NOMO-1 treated with dmso at 0.1 percent for 144 hours (cell line): Measurements from ENCODE around the gene PDGFA.

Experiments
- DNase-seq: peaks from one replicate; lab custom pipeline; 2025; ENCODE audit not compliant: unreplicated experiment; lab: John Stamatoyannopoulos, UW

The PDGFA gene

DNA sequence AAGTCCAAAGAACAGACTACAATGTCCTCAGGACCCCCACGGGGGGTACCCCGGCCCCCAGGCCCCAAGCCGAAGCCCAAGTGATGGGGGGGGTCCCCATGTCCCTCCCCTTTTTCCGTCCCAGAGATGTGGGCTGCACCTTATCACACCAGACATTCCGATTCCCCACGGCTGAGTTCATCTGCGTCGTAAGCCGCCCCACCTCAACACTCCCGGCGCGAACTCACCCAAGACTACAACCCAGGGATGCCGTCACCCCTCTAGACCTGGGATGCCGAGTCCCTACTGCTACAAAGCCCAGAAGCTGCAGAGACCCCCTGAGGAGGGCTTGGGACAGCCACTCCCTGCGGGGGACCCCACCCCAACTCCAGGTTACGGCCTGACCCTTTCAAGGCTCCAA is 14.5 kb downstream of the PDGFA start:
- DNase-seq: no peak

DNA sequence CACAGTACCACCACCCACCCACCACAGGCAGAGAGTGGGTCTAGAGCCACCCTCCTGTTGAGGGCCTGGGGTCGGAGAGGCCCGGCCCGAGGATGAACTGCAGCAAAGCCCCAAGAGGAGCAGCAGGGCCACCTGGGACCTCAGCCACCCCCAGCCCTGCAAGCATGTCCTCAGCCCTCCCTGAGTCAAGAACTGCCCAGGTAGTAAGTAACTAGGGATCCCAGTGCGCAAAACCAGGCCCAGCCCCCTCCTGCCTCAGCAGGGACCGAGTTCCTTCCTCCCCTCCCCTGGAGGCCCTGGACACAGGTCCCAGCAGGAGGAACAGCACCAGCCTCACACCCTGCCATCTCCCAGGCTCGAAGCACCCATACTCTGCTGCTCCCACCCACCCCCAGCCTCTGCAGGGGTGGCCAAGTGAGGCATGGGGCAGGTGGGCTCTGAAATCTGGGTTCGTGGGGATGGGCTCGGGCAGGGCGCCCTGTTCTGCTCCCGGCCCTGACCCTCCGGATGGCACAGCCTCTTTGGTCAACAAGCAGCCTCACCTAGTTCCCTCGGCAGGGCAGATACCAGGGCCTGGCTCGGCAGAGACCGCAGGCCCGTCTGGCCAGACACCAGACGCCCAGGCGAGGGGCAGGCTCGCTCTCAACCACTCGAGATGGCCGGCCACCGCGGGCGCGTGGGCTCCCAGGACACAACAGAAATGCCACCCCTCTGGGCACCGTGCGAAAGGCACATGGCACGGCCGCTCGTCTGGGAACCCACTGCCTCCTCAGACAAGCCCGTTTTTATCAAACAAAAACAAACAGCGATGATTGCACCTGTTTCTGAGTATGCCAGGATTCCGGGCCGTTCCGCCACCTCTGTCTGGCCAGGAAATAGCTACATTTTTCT is 15.2 kb downstream of the PDGFA start:
- DNase-seq: no peak

DNA sequence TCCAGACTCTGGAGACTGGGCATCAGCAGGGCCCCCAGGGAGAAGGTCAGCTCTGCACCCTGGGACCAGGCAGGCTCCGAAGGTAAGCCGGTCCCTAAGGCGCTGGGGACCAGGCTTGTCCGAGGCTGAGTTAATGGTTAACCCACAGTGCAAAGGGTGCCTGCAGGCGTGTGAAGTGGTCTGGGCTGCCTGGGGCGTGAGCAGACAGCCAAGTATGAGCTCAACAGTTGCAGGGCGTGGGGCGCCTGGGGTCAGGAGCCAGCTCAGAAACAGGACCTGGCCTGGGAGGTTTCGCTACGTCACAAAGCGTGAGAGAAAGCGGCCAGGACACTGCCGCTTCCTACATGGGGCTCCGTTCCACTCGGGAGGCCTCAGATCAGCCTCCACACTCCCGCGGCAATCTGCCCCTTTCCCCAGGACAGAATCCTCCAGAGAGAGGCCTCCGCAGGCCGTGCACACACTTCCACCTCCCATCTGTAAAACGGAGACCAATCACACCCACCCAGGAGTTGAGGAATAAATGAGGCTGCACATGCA is 16.0 kb downstream of the PDGFA start:
- DNase-seq: no peak

DNA sequence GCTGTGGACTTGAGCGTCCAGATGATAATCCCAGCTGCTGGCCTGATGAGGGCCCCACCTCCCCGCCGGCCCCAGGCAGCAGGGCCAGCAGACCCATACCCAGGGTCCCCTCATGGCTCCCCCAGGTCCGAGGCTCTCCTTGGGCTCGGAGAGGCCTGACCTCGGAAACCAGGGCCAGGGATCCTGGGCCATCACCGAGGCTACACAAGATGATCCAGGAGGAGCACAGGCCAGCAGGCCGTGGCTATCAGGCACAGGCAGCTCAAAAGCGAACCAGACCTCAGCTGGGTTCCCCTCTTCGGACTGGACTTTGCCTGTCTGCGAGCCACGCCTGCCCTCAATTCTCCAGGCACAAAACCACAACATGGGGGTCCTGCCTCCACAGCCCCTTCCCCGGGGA is 17.4 kb downstream of the PDGFA start:
- no peak for DNase-seq

DNA sequence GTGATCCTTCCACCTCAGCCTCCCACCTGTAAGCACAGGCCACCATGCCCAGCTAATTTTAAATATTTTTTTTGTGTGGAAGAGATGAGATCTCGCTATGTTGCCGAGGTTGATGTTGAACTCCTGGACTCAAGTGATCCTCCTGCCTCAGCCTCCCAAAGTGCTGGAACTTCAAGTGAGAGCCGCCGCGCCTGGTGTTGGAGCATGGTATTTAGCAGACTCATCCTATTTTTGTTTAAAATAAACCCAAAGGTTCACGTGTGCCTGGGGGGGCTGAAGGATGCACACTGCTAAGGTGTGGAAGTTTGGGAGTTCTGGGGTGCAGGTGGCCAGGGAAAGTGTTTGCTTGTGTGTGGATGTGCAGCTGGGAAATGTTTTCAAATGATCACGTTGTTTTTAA is 18.1 kb downstream of the PDGFA start:
- no peak for DNase-seq

DNA sequence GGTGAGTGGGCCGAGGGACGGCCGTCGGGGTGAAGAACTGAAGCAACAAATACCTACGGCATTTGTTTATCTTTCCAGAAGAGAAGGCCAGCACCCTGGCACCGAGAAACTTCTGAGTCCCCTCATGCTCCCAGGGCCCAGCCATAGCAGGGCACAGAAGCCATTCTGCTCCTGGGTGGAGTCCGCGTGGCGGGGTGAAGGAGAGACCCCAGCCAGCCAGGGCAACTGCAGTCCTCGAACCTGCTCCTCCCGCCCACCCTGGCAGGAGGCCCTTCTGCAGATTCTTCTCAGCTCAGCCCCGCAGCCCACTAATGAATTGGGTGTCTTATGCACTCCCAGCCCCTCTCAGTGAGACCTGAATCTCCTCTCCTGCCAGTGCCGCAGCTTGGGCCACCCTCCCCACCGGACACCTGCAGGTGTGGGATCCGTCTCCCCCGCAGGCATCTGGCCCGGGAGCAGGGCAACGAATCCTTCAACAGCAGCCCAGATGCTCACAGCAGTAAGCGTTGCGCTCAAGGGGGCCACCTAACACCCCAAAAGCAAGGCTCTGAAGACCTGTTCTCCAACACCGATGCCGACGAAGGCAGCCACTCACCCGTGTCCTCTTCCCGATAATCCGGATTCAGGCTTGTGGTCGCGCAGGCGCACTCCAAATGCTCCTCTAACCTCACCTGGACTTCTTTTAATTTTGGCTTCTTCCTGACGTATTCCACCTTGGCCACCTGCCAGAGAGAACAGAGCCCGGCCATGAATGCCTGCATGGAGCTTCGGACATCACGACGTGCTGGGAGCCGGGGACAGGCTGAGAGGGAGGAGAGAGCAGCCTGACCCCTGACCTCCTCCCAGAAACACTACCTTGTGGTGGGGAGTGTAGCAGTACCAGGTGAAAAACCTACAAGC is 18.9 kb downstream of the PDGFA start:
- no peak for DNase-seq

DNA sequence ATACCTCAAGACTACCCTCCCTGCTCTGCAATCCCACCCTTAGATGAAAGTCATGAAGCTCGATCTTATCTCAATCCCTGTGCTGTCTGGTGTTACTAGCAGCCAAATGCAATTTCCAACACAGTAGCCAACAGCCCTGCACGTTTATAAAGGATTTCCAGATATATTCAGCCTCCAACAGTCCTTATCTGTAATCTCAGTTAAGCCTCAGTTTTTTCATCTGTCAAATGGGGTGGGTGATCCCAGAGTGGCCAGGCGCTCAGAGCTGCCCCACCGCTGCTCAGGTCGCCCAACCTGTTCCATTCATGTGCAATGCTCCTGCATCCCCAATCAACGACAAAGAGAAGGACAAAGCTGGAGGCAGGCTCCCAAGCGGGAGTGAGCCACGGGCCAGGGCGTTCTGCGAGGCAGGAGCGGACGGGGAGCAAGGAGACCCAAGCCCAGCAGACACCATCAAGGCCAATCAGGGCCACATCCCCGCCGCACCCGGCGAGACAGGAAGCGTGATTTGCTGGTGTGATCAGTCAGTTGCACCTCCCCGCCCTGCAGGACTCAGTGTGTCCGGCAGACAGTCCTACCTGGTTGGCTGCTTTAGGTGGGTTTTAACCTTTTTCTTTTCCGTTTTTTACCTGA is 19.7 kb downstream of the PDGFA start:
- no peak for DNase-seq

DNA sequence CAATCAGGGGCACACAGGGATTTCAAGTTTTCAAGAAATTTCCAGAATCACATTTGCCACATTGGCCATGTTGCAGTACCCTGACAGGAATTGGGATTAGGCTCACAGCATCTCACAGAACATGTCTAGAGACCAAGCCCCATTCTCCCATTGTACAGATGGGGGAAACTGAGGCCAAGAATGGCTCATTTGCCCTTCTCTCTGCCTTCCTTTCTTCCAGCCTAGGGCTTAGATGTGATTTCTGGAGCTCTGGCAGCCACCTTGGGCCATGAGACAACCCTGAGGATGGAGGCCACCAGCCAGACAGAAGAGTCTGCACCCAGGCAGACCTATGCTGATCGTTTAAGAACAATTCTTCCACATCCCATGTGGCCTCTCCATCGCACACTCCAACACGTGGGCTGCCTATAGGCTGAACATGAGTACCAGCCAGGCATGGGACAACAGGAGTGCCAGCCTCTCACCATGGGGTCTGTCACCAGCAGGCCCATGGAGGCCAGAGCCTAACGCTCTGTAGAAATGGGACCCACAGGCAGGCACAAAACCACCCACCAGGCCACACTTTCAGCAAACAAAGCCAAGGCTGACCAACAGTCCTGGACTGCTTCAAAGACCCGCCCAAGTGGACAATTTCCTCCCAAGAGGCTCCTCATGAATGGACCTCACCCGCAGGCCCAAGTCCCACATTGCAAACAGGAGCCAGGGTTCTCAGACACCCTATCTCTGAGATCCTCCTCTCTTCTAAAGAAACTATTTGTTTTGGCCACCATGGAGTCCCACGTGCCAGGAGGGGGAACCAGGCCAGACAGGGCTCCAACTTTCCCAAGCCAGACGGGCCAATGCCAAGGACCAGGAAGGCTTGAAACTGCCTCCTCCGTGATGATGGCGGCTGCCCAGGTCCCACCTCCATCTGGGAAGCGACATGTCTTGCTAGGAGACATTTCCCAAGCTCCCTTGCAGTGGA is 20.7 kb downstream of the PDGFA start:
- DNase-seq: no peak

DNA sequence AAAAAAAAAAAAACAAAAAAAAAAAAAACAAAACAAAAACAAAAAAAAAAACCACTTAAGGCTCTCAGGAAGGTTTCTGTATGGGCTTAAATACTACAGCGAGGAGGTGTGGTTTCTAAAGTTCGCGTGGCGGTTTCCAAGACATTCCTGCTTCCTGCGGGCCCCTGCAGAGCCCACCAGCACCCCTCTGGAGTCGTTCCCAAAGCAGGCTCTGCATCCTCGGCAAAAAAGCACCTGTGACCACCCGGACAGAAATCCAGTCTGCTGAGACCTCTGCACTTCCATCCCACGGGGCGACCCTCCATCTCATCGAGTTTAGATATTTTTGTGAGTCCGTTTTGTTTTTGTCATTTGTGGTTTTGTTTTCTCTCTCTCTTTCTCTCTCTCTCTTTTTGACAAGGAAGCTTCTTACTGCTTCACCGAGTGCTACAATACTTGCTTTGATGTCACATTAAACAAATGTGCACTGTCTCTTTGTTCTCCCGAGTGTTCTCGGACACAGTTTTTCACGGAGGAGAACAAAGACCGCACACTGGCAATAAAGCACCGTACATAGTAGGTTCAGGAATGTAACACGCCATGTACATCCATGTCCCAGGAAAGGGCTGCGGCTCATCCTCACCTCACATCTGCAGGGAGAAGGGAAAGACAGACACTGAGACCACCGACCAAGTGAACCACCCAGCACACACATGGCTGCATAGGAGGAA is 21.5 kb downstream of the PDGFA start:
- no peak for DNase-seq

DNA sequence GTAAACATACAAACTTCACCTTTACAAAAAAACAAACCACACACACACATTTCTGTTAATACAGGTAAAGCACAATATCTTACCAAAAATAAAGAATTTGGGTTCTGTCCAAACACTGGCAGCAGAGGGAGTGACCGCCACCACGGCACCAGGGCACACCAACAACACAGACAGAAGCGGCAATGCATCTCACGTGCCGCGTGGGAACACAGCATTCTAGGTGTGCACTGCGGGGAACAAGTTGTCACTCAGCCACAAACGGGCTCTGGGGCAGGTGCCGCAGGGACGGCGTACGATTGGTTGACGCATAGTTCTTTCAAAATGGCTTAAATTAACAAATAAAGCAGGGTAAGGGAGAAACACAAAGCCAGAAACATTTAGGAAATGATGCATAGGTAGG is 22.3 kb downstream of the PDGFA start:
- no peak for DNase-seq

DNA sequence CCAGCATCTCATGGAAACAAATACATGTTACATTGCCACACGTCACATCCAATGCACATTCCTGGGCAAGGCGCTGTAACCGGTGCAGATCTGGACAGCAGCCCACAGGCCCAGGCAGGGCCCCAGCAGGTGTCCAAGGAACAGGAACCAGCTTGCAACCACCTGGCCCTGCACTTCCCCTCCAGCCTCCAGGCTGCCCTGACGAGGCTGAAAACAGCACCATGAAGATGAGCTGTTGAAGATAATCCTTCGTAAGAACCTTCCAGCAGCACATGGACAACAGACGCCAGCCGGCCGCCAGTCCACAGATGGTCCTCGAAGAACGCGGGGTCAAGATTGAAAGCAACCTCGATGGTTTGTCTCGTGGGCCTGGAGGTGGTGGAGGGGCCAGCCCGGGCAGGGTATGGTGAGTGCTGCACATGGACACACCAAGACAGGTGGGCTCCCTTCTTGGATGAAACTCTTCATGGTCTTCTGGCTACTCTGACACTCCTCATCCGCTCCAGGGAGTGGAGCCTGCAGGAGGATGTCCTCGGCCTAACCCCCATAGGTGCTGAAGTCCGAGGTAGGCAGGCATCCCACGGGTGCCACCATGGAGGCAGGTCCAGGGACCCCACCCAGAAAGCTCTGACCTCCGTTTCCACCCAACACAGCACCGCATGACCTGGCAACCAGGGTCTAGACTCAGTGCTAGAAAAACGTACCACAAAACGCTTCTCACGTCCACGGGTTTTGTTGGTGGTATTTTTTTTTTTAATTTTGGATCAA is 22.9 kb downstream of the PDGFA start:
- no peak for DNase-seq

DNA sequence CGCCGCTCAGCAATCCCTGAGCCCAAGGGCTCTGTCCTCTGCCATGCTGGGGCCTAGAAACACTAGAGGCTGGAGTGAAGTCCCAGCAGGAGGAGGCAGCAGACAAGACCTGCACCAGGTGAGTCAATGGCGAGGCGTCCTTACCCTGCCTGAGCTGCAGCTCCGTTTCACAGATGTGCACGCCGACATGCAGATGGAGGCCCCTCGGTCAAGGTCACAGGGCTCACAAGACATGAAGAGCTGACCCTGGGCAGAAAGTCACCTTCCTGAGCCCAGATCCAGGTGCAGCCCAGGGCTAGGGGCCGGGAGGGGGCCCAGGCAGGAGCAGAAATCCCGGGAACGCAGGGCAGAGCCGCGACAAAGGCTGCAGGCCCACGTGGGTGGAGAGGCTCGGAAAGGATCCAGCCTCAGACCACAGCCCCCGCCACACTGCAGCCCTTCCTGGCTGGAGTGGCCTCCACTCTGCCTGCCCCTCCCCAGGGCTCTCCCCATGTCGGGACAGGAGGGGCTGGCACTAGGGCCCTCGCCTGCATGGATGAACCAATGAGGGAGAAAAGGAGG is 23.8 kb downstream of the PDGFA start:
- no peak for DNase-seq

DNA sequence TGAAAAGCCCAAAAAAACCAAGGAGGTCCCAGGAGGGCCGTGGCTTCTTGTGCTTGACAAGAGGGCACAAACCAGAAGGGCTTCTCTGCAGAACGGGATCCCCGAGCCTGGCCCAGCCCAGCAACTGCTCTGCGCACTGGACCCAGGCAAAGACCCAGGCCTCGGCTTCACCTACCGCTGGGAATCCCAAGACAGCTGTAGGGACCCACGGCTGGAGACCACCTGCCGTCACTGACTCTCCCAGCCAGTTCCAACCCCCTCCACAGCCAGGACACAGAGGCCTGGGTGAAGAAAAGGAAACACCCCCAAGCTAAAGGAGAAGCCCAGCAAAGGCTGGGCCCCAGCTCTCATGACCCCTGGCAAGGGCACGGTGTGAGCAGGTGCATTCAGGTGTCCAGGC is 24.3 kb downstream of the PDGFA start:
- no peak for DNase-seq

DNA sequence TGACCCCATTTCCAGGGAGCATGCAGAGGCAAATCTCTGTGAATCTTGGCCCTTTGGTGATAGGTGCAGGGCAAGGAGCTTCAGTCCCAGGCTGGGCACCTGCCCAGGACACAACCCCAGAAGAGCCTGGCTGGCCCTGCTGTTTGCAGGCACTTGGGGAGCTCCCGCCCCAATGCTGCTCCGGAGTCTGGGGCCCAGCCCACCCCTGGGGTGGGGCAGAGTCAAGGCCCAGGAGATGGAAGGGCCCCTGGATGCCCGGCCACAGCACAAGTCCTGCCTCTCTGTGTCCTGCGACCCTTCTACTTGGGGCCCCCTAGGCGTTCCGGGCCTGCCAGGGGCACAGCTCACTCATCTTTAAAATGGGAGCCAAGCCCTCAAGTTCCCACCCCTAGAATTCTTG is 24.7 kb downstream of the PDGFA start:
- DNase-seq: no peak

DNA sequence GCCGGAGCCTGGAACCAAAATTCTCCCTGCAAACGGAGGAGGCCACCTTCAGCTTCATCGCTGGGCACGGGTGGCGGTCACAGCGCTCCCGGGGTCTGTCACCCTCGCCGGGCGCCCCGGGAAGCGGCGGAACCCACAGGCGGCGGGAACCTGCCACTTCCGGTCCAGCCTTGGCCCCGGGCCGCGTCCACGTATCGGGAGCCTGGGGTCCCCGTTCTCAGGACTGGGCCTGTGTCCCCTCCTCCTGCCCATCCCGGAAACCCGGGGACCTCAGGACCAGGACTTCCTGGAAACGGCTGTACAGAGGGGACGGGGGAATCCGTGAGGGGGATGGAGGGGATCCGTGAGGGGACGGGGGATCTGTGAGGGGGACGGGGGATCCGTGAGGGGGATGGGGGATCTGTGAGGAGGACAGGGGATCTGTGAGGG is 25.4 kb downstream of the PDGFA start:
- DNase-seq: no peak

DNA sequence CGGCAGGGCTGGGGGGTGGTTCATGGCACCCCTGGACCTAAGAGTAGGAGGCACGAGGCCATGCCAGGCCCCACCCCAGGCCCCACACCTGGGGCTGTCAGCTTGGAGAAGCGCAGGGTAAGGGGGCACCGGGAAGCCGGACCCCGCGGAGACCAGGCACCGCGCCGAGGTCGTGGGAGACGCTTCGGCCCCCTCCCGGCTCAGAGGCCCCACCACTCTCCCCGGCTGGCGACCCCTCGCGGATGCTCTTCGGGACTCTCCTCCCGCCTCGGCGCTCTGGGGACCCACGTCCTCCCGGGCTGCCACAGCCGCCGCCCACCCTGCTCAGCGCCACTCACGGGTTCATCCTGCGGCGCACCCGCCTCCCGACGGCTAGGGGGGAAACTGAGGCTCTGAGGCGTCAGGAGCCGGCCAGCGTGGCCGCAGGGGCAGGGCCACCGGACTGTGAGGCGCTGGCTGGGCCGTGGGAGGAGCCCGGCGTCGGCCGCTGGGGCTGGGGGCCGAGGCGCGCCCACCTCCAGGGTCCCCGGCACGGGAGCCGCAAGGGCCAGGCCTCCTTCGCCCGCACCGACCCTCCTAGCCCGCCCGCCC is 25.9 kb downstream of the PDGFA start:
- no peak for DNase-seq

DNA sequence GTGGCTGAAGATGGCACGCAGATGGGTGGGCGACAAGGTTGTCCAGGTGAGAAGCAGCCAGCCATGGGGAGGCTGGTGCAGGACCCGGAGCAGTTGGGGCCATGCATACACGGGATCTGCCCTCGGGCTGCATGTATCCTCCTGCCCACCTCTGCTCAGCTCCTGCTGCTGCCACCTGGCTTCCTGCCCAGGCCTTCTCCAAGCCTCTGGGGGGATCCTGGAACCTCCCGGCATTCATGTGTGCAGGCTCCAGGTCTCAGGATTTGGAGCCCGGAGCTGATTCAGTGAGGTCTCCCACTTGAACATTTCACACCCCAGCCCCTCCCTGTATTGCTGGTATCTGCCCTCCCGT is 27.0 kb downstream of the PDGFA start:
- DNase-seq: no peak
